ENCODE measurements around the gene DDRGK1.

DNA sequence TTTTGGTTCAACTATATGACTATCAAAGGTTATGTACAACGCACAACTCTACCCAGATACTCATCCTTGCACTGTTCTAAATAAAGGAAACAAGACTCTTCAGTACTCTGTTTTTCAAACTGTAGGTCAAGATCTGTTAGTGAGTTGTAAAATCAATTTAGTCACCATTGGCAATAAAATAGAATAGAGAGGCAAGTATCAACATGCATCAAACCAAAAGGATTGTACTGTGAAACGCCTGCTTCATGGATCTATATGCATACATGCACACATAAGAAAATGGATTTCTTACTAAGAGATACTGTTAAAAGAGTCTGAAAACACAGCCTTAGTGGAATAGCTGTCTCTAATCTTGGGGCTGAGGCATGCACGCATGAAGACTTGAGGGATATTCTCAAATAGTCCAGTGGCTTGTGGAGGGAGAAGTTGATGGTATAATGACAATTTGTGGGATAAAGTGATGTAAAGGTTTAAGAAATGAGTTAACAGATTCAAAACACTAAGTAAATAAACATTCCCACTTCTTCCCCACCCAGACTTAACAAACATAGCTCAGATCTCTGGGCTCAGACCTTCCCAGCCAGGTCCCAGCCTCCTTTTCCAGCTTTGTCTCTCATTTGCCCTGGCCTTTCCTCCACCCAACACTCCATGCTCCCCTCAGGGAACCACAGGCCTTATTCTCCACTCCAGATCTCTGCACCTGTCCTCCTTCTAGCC lies 20.4 kb downstream of the DDRGK1 start:
- TF ChIP-seq EZH2phosphoT487 (IDR thresholded peaks at IDR 0.05; ENCODE audit: borderline replicate concordance, low read length) (no peak), EZH2 (IDR thresholded peaks at IDR 0.05; ENCODE audit: low read length, unreplicated experiment) (no peak)
- TF ChIP-seq, protein P1, sequence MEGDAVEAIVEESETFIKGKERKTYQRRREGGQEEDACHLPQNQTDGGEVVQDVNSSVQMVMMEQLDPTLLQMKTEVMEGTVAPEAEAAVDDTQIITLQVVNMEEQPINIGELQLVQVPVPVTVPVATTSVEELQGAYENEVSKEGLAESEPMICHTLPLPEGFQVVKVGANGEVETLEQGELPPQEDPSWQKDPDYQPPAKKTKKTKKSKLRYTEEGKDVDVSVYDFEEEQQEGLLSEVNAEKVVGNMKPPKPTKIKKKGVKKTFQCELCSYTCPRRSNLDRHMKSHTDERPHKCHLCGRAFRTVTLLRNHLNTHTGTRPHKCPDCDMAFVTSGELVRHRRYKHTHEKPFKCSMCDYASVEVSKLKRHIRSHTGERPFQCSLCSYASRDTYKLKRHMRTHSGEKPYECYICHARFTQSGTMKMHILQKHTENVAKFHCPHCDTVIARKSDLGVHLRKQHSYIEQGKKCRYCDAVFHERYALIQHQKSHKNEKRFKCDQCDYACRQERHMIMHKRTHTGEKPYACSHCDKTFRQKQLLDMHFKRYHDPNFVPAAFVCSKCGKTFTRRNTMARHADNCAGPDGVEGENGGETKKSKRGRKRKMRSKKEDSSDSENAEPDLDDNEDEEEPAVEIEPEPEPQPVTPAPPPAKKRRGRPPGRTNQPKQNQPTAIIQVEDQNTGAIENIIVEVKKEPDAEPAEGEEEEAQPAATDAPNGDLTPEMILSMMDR (conservative IDR thresholded peaks at IDR 0.05; ENCODE audit: low read depth, low read length) = no peak
